Ishikawa (cell line): ENCODE data around the gene JPH2.

Experiments used
- CEBPB ChIP-seq: IDR thresholded peaks from 2 replicates; pipeline ENCODE4 v1.6.1; 2012
- CREB1 ChIP-seq: IDR thresholded peaks from 2 replicates; pipeline ENCODE4 v1.6.1; 2012; ENCODE audit warnings: low read depth
- EGR1 ChIP-seq: IDR thresholded peaks from 2 replicates; pipeline ENCODE4 v1.6.1; 2012
- EP300 ChIP-seq: IDR thresholded peaks from 2 replicates; pipeline ENCODE4 v1.6.1; 2012; ENCODE audit warnings: borderline replicate concordance
- FOXM1 ChIP-seq: IDR thresholded peaks from 2 replicates; pipeline ENCODE4 v1.6.1; 2012; ENCODE audit warnings: low read depth, borderline replicate concordance
- NFIC ChIP-seq: IDR thresholded peaks from 2 replicates; pipeline ENCODE4 v1.6.1; 2012
- RAD21 ChIP-seq: IDR thresholded peaks from 2 replicates; pipeline ENCODE4 v1.6.1; 2012; ENCODE audit warnings: low read depth
- TAF1 ChIP-seq: IDR thresholded peaks from 2 replicates; pipeline ENCODE4 v1.6.1; 2012; ENCODE audit warnings: low read depth, mild to moderate bottlenecking
- TCF12 ChIP-seq: IDR thresholded peaks from 2 replicates; pipeline ENCODE4 v1.6.1; 2012; ENCODE audit warnings: low read depth
- TEAD4 ChIP-seq: IDR thresholded peaks from 2 replicates; pipeline ENCODE4 v1.6.1; 2012
- USF1 ChIP-seq: IDR thresholded peaks from 2 replicates; pipeline ENCODE4 v1.6.1; 2012
- YY1 ChIP-seq: IDR thresholded peaks from 2 replicates; pipeline ENCODE4 v1.6.1; 2012; ENCODE audit warnings: low read depth
- ZBTB7A ChIP-seq: IDR thresholded peaks from 2 replicates; pipeline ENCODE4 v1.6.1; 2012; ENCODE audit warnings: low read depth
- TF ChIP-seq, protein P1 (sequence below): IDR thresholded peaks from 2 replicates; pipeline ENCODE4 v1.6.1; 2012
- TF ChIP-seq, protein P2 (sequence below): IDR thresholded peaks from 2 replicates; pipeline ENCODE4 v1.6.1; 2012; ENCODE audit warnings: low read depth, mild to moderate bottlenecking

Gene JPH2

DNA sequence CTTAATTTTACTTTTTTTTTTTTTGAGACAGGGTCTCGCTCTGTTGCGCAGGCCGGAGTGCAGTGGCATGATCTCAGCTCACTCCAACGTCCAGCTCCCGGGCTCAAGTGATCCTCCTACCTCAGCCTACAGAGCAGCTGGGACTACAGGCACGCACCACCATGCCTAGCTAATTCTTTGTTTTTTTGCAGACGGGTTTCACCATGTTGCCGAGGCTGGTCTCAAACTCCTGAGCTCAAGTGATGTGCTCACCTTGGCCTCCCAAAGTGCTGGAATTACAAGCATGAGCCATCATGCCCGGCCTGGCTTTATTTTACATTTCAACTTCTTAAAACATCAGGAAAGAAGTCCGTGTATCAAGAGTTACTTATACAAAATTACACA is 17.8 kb upstream of the JPH2 start:
- TF ChIP-seq TCF12 (no peak), EGR1 (no peak), ZBTB7A (no peak), YY1 (no peak), NFIC (no peak), CEBPB (no peak)
- TF ChIP-seq, protein P1, sequence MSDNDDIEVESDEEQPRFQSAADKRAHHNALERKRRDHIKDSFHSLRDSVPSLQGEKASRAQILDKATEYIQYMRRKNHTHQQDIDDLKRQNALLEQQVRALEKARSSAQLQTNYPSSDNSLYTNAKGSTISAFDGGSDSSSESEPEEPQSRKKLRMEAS = no peak; the same call in 1 of the 2 replicates

DNA sequence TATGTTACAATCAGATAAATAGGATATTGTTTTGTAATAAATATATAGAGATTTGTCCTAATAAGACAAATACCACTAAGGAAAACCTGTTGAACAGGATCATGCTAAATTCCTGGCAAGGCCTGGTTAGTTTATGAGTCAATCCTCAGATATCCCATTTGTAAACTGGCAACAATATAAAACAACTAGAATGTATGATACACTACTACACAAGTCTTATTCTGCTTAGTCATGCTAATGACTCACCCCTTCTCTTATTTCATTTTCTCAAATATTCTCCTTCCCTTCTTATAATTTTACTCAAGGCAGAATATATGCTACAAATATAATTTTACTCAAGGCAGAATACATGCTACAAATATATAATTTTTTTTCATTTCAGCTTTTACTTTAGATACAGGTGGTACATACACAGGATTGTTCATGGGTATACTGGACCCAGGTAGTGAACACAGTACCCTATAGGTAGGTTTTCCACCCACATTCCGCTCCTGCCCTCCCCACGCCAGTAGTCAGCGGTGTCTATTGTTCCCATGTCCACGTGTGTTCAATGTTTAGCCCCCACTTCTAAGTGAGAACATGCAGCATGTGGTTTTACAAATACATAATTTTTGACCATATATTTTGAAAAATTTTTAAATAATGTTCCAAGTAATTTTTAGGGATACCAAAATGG is 17.3 kb upstream of the JPH2 start:
- TF ChIP-seq TEAD4 (peak; percentile 95), ZBTB7A (no peak), EP300 (peak; percentile 68; the same call in 1 of the 2 replicates), TCF12 (peak; percentile 66; the same call in 1 of the 2 replicates), CREB1 (no peak), FOXM1 (peak; percentile 74), USF1 (0 out of 2 replicates have a peak, but pooled peaks have one; percentile 14), RAD21 (no peak), CEBPB (0 out of 2 replicates have a peak, but pooled peaks have one; percentile 14), YY1 (no peak), NFIC (peak; percentile 89)
- TF ChIP-seq, protein P1 = peak; percentile 81

DNA sequence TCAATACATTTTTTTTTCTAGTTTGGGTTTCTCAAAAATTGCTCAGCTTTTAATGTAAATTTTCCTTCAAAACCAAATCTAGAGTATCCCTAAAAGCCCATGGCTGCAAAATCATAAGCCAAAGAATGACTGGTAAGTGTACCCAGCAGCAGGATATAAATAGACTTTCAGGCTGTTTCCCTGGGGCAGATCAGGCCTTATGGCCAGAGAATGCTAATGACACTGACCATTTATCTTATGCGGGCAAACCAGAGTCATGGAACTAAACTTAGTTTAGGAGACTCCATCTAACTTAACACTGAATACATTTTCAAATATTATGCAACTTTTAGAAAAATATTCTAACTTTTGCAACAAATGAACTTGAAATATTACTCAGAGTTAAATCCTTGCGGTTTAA is 16.2 kb upstream of the JPH2 start:
- TF ChIP-seq EP300 = no peak

GRCh38 chr20:44200983-44201382 is 14.0 kb upstream of the JPH2 start:
- TF ChIP-seq TCF12 (no peak), RAD21 (no peak), CREB1 (no peak)
- TF ChIP-seq, protein P2, sequence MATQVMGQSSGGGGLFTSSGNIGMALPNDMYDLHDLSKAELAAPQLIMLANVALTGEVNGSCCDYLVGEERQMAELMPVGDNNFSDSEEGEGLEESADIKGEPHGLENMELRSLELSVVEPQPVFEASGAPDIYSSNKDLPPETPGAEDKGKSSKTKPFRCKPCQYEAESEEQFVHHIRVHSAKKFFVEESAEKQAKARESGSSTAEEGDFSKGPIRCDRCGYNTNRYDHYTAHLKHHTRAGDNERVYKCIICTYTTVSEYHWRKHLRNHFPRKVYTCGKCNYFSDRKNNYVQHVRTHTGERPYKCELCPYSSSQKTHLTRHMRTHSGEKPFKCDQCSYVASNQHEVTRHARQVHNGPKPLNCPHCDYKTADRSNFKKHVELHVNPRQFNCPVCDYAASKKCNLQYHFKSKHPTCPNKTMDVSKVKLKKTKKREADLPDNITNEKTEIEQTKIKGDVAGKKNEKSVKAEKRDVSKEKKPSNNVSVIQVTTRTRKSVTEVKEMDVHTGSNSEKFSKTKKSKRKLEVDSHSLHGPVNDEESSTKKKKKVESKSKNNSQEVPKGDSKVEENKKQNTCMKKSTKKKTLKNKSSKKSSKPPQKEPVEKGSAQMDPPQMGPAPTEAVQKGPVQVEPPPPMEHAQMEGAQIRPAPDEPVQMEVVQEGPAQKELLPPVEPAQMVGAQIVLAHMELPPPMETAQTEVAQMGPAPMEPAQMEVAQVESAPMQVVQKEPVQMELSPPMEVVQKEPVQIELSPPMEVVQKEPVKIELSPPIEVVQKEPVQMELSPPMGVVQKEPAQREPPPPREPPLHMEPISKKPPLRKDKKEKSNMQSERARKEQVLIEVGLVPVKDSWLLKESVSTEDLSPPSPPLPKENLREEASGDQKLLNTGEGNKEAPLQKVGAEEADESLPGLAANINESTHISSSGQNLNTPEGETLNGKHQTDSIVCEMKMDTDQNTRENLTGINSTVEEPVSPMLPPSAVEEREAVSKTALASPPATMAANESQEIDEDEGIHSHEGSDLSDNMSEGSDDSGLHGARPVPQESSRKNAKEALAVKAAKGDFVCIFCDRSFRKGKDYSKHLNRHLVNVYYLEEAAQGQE = no peak

DNA sequence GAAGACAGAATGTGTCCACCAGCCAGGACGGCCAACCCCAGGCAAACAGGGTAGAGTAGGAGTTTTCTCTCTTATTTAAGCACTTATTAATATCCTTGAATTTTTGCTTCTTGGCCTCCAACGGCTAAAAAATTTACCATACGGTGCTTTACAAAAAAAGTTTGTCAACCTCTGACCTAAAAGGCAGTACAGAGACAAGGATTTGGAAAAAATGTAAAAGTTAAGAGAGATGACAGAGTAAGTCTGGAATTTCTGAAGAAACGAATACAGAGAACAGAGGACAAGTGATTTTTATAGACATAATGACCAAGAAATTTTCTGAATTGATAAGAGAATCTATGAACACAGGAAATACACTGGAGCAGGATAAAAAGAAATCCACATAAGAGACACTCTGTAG is 13.4 kb upstream of the JPH2 start:
- TF ChIP-seq NFIC (no peak), TCF12 (no peak), TAF1 (no peak), CREB1 (no peak), FOXM1 (no peak), ZBTB7A (no peak), TEAD4 (no peak), USF1 (no peak), RAD21 (no peak), EP300 (no peak), YY1 (no peak), CEBPB (no peak), EGR1 (no peak)
- TF ChIP-seq, protein P1 = no peak
- TF ChIP-seq, protein P2 = no peak

GRCh38 chr20:44199877-44200276 is 12.9 kb upstream of the JPH2 start:
- no peak for TF ChIP-seq TCF12
- TF ChIP-seq TEAD4 = no peak
- no peak for TF ChIP-seq CEBPB
- TF ChIP-seq EGR1 = no peak
- TF ChIP-seq ZBTB7A = no peak
- TF ChIP-seq FOXM1 = no peak
- TF ChIP-seq, protein P1 = no peak
- TF ChIP-seq YY1 = no peak
